NCI-H128 (cell line): ENCODE results near the gene CEACAM6.
"Not testable (repeated sequence)": the region's sequence is repeated elsewhere in the genome, so short reads cannot be mapped to it uniquely, and the experiment has no call there.

Experiments used
- DNase-seq: peaks from one replicate; lab custom pipeline; 2025; ENCODE audit not compliant: unreplicated experiment; lab: John Stamatoyannopoulos, UW

CEACAM6 gene

GRCh38 chr19:41755328-41755913 lies at the start of gene CEACAM6:
CEACAM6 (plus strand) TSS chr19:41755530; CDS start chr19:41755639, 109 bp downstream.
- DNase-seq, result no peak

GRCh38 chr19:41706741-41707501 lies 48.4 kb upstream of the CEACAM6 start:
- DNase-seq, result no peak

DNA sequence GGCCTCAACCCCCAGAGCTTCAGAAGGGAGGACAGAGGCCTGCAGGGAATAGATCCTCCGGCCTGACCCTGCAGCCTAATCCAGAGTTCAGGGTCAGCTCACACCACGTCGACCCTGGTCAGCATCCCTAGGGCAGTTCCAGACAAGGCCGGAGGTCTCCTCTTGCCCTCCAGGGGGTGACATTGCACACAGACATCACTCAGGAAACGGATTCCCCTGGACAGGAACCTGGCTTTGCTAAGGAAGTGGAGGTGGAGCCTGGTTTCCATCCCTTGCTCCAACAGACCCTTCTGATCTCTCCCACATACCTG lies 47.9 kb upstream of the CEACAM6 start:
- DNase-seq, result no peak

DNA sequence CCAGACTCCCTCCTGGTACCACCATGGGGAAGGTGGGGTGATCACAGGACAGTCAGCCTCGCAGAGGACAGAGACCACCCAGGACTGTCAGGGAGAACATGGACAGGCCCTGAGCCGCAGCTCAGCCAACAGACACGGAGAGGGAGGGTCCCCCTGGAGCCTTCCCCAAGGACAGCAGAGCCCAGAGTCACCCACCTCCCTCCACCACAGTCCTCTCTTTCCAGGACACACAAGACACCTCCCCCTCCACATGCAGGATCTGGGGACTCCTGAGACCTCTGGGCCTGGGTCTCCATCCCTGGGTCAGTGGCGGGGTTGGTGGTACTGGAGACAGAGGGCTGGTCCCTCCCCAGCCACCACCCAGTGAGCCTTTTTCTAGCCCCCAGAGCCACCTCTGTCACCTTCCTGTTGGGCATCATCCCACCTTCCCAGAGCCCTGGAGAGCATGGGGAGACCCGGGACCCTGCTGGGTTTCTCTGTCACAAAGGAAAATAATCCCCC lies 47.4 kb upstream of the CEACAM6 start:
- DNase-seq, result no peak

DNA sequence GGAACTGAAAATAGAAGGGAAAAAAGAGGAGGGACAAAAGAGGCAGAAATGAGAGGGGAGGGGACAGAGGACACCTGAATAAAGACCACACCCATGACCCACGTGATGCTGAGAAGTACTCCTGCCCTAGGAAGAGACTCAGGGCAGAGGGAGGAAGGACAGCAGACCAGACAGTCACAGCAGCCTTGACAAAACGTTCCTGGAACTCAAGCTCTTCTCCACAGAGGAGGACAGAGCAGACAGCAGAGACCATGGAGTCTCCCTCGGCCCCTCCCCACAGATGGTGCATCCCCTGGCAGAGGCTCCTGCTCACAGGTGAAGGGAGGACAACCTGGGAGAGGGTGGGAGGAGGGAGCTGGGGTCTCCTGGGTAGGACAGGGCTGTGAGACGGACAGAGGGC lies 46.8 kb upstream of the CEACAM6 start, which contains the start of gene CEACAM5:
Gene CEACAM5 (plus strand): TSS at position 146 of the 400 bp plus-strand sequence. CDS start 106 bp downstream, at position 252.
- no peak for DNase-seq

DNA sequence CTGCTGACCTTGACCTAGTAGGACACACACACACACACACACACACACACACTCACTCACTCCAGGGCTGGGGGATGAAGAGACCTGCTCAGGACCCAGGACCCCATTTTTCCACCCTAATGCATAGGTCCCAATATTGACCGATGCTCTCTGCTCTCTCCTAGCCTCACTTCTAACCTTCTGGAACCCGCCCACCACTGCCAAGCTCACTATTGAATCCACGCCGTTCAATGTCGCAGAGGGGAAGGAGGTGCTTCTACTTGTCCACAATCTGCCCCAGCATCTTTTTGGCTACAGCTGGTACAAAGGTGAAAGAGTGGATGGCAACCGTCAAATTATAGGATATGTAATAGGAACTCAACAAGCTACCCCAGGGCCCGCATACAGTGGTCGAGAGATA lies 45.8 kb upstream of the CEACAM6 start:
- not testable (repeated sequence) for DNase-seq

- DNase-seq, result no peak
Observed at GRCh38 chr19:41709951-41710645, 45.2 kb upstream of the CEACAM6 start.

GRCh38 chr19:41711376-41712261 lies 43.7 kb upstream of the CEACAM6 start:
- no peak for DNase-seq

DNA sequence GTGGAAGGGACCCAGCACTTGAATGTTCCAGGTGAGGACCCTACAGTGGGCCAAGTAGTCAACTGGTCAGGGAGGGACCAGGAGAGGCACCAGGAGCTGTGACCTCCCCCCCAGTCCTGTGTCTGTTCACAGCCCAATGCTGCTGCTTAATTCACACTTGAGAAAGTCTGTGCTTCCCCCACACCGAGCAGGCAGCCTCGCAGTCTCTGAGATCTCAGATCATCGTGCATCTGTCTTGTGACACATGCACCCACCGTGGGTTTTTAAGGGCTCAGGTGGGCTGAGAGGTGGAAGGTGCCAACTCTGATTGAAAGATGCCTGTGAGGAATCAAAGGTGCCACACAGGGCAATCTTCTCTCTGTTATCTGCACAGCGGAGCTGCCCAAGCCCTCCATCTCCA lies 40.7 kb upstream of the CEACAM6 start:
- no peak for DNase-seq

DNA sequence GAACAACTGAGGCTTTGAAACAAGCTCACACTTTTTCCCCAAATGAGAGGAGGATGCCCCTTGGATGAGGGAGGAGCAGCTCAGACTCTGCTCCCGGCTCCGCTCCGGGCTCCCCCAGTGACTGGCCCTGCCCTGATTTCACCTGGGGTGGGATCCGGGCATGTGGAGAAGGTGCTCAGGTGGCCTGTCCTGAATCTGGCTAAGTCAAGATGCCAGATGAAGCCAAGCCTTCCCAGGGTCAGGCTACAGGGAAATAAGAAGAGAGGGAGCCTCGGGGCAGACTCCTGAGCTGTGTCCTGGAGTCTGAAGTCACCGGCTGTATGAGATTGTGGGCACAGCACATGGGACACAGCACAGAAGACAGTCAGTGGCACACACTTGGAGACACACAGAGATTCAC lies 36.6 kb upstream of the CEACAM6 start:
- DNase-seq, result no peak

GRCh38 chr19:41720103-41720502 lies 35.2 kb upstream of the CEACAM6 start:
- DNase-seq, result no peak

- no peak for DNase-seq
Observed at GRCh38 chr19:41726493-41726892, 28.8 kb upstream of the CEACAM6 start.

GRCh38 chr19:41734156-41734555 lies 21.2 kb upstream of the CEACAM6 start:
- DNase-seq, result no peak

DNA sequence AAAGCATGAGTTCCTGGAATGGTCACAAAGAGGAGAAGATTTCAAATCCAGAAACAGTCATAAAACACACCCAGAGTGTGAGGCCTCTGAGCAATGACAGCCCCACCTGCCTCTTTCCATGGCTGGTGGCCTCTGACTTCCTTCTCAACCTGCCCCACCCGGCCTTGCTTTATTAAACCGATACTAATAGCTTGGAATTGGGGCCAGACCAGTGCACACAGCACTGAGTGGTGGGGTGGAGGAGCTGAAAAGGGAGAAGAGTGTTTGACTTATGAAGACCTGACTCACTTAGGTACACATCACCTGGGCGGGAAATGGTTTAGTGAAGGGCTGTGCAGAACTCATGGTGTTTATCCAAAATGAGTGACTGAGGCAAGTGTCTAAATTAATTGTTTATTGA lies 20.7 kb upstream of the CEACAM6 start:
- DNase-seq, result no peak

DNA sequence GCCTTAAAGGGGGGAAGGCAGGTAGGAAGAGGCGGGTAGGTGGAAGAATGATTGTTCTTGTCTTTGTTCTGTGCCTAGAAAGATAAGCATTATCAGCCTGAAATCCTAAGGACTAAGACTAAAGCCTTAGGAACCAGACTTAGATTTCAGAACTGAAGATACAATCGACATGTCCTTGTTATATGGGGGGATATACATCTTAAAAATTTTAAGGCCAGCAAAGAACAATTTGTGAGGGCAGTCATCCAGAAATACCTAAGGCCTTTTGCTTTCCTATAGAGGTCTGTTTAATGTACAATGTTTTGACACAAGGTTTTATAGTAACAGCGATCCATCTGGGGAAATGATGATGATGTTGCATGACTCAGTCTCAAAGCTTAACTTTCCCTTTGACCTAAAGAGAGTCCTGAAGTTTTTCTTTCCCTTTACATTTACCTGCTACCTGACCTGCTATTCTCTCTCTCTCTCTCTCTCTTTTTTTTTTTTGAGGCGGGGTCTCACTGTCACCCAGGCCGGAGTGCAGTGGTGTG lies 20.2 kb upstream of the CEACAM6 start:
- no peak for DNase-seq

DNA sequence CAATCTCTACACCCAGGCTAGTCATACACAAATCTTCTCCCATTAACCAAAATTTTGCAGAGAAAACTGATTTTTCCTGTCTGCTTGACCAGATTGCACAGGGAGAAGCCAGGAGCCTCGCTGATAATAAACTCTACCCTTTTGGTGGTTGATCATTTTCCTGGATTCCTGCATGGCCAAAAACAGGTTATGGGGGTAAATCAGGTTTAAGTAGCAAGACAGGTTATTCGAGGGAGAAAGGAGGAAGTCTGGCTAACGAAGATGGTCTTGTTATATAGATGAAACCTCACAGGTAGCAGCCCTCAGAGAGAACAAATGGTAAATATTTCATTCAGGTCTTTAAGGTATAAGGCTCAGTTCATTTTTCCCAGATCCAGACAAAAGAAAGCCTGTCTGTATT lies 16.0 kb upstream of the CEACAM6 start:
- DNase-seq, result no peak

GRCh38 chr19:41740415-41741243 lies 14.7 kb upstream of the CEACAM6 start:
- no peak for DNase-seq

DNA sequence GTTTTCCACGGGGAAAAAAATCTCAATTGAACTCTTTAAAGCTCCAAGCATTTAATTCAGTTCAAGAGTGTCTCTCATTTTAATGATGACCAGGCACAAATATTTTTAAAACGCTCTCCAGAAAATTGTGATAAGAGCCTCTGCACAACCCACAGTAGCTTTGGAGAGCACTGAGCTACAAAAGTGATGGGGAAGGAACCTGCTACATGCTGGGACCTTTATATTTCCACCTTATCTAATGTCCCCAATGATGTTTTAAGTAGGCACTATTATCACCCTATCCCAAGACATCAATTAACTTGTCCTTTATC lies 14.1 kb upstream of the CEACAM6 start:
- DNase-seq, result no peak

- no peak for DNase-seq
Observed at GRCh38 chr19:41744850-41745249, 10.5 kb upstream of the CEACAM6 start.

DNA sequence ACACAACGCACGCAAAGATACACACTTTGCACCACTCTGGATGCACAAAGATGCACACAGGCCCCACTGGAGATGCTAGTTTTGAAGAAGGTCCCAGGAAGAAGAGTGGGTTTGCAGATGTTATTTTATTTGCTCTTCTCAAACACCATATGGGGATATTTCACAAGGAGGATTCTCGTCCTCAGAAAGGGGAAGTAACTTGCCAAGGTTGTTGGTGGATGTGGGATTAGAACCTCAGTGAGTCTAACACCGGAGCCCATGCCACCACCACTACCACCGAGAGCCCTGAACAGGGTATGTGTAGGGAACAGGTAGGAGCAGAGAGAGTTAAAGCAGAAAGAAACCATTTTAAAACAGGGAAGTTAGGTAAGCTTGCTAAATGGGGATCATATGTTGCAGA lies 9.6 kb upstream of the CEACAM6 start:
- no peak for DNase-seq
